Cardiac septum (tissue), 1 donor: Measurements from ENCODE around the gene ANO10. TPM values are rescaled to one million over a fixed set of nuclear protein-coding genes. Genes with fewer than 3 reads are reported as not detected.

ENCODE experiments used
- total RNA-seq: library from RNA; stranded (reverse); fragmentation: NEBNext Ultra II Directional; extraction: Animal tissue kit (Norgen Biotek cat#: 25700); gene quantifications from one replicate; pipeline ENCODE4 v1.2.1, GENCODE V29; 2021
- donor health status: DM: no; HTN: no; CAD: no.

The ANO10 gene
- total RNA-seq, 1 donor from 2014 or later = 15.3 TPM

Other genes starting within 250 kb of the ANO10 start
- 23.5 TPM for gene ABHD5, start 68.9 kb upstream of the ANO10 start, total RNA-seq